ENCODE data around the gene GFOD2. TPM values are rescaled to one million over a fixed set of nuclear protein-coding genes. Genes with fewer than 3 reads are reported as not detected.

The GFOD2 gene
- total and polyA plus RNA-seq, 2 of the 8 experiments (the other 6 are each of a cell fraction or from before 2014, with no cell fraction given), result 21.4 to 33.2 TPM

GRCh38 chr16:67673712-67674580, 45.2 kb downstream of the GFOD2 start:
- WGBS, 2 experiments (ENCODE audit: extremely low coverage in 1 of 2, insufficient coverage in 1 of 2, insufficient read length in 1 of 2, insufficient replicate concordance in 2 of 2, low coverage in 1 of 2, low lambda C conversion rate in 2 of 2, missing lambda C conversion rate in 1 of 2), result 90% methylated on average over 21 of the region's 21 CpGs; no CpG with 5 or more reads in 1 of the 2 experiments
- Histone ChIP-seq H2BK15ac (ENCODE audit: low read length) (no peak overlapping the region), H2BK120ac (replicated peaks; ENCODE audit: low read depth, low read length) (no peak overlapping the region), H3K4ac (replicated peaks; ENCODE audit: insufficient read length, low read depth, low read length) (no peak overlapping the region), H3K56ac (replicated peaks; ENCODE audit: insufficient read length, low read depth, low read length) (no peak overlapping the region), H3K4me2 (ENCODE audit: insufficient read depth in 1 of 2, low read depth in 2 of 2, low read length in 2 of 2) (no peak overlapping the region), H2AK5ac (ENCODE audit: low read depth, low read length) (no peak overlapping the region), H4K20me1 (replicated peaks in 1 of 2; ENCODE audit: control insufficient read depth in 1 of 2, insufficient read depth in 2 of 2, low read length in 2 of 2) (peaks cover 2 to 12% of the 10 kb centered on the region in 2 experiments), H3K27me3 (replicated peaks in 1 of 4; ENCODE audit: control insufficient read depth in 3 of 4, extremely low read depth in 1 of 4, insufficient read depth in 3 of 4, low read length in 3 of 4) (no peaks in the 10 kb centered on the region), H3K23ac (ENCODE audit: insufficient read length) (no peak overlapping the region), H2BK5ac (ENCODE audit: low read depth, low read length) (no peak overlapping the region), H2BK20ac (ENCODE audit: low read length) (no peak overlapping the region), H3K79me2 (ENCODE audit: control insufficient read depth in 1 of 2, insufficient read depth in 2 of 2, low read length in 2 of 2) (no peaks in the 10 kb centered on the region), H3K14ac (ENCODE audit: insufficient read length) (no peak overlapping the region), H3K4me3 (ENCODE audit: extremely low read depth in 1 of 4, insufficient read depth in 2 of 4, low read depth in 3 of 4, low read length in 4 of 4) (no peak overlapping the region), H3K9me3 (ENCODE audit: insufficient read depth in 2 of 2, low read depth in 1 of 2, low read length in 1 of 2) (no peaks in the 10 kb centered on the region), H3K36me3 (ENCODE audit: control insufficient read depth in 2 of 4, insufficient read depth in 4 of 4, low read length in 3 of 4) (0 out of 8 replicates have a peak, but pooled peaks cover 0 to 3% (median 0%) of the 10 kb centered on the region in 4 experiments), H2BK12ac (ENCODE audit: low read depth, low read length) (no peak overlapping the region), H2AFZ (ENCODE audit: low read length) (no peak overlapping the region), H4K5ac (ENCODE audit: insufficient read length, low read depth, low read length) (no peak overlapping the region), H3K4me1 (replicated peaks in 1 of 4; ENCODE audit: control insufficient read depth in 3 of 4, insufficient read depth in 4 of 4, low read length in 3 of 4) (peaks cover 0 to 3% (median 0%) of the 10 kb centered on the region in 4 experiments; a peak in 1 of 7 replicates), H3K23me2 (ENCODE audit: low read depth, low read length) (no peaks in the 10 kb centered on the region), H3K9ac (replicated peaks in 1 of 4; ENCODE audit: extremely low read depth in 1 of 4, low read depth in 3 of 4, low read length in 3 of 4) (no peak overlapping the region), H3K27ac (ENCODE audit: low read depth, low read length) (no peak overlapping the region), H3K18ac (ENCODE audit: extremely low read depth, low read length) (no peak overlapping the region), H4K8ac (ENCODE audit: extremely low read depth, insufficient read depth, low read length) (no peak overlapping the region), H4K91ac (replicated peaks; ENCODE audit: insufficient read length, low read length) (no peak overlapping the region), H3K79me1 (ENCODE audit: low read depth, low read length) (no peaks in the 10 kb centered on the region; the same call in none of the 2 replicates)
- CTCF ChIA-PET (ENCODE audit: partially characterized antibody), result interaction anchor here (0.6 to 5.5 kb wide), 31 partner anchors 10 to 268 kb away, joined by 3 to 46 read pairs (median 7); partner anchors contain the start of genes GFOD2 and NUTF2
- no peak for DNase-seq (ENCODE audit: low read depth in 1 of 2, low spot score in 2 of 2)
- POLR2A ChIA-PET (ENCODE audit: partially characterized antibody), result interaction anchor here (0.8 to 1.8 kb wide), 6 partner anchors 16 to 167 kb away, joined by 3 to 7 read pairs (median 4); partner anchors contain the start of gene GFOD2
- no peak for TF ChIP-seq SIX5 (IDR thresholded peaks at IDR 0.05; ENCODE audit: low read depth, low read length)
- TF ChIP-seq BACH1 (IDR thresholded peaks at IDR 0.05; ENCODE audit: low read length), result no peak
- FAIRE-seq, result no peak

Data from H1 (cell line).